Muscle of arm (tissue), 12 donors: ENCODE results near the gene RBMS1. TPM values are rescaled to one million over a fixed set of nuclear protein-coding genes. Genes with fewer than 3 reads are reported as not detected.

Experiments
- DNase-seq: peaks from one replicate; pipeline ENCODE4 v3.0.0-alpha.2; 2013
- polyA plus RNA-seq, 12 donors: library from polyadenylated mRNA; unstranded; fragments of 120-200 nt; gene quantifications; one replicate each; pipeline ENCODE4 v1.2.1, GENCODE V29; 2013; ENCODE audit not compliant: insufficient read length in 12 of 12

RBMS1 gene
- polyA plus RNA-seq, 12 donors: 54.1 to 280 (median 76.3) TPM

DNA sequence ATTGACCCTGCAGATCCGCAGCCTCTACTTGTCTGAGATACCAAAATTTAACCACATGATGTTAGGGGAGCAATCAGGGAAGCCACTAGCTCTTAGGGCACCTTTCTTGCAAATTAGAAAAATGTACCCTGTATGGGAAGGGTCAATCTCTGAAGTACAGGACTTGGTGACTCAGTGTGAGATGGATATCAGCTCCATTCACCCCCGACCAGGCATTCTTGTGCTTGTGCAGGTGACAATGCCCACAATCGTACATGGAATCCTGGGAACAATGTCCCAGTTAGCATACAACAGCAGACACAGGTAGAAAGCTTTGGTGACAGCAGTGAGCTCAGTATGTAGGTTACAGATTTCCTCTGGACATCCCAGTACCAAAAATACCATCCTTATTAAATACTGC, 155.9 kb downstream of the RBMS1 start:
- DNase-seq: no peak

DNA sequence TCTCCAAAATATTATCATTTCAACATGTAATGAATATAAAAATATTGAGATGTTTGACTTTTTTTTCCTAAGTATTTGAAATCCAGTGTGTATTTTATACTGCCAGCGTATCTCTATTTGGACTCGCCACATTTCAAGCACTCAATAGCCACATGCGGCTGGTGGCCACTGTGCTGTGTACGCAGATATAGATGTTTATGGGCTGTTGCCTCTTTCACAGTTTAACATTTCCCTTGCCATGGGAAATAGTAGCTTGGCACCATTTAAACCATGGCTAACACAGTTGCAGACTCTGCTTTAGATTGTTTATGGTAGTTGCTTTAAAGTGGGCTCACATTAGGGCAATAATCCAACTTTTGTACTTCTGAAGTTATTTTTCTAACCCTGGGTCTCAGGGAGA, 157.0 kb downstream of the RBMS1 start:
- DNase-seq: no peak

- no peak for DNase-seq
Measured at GRCh38 chr2:160336105-160336504, 157.5 kb downstream of the RBMS1 start.

DNA sequence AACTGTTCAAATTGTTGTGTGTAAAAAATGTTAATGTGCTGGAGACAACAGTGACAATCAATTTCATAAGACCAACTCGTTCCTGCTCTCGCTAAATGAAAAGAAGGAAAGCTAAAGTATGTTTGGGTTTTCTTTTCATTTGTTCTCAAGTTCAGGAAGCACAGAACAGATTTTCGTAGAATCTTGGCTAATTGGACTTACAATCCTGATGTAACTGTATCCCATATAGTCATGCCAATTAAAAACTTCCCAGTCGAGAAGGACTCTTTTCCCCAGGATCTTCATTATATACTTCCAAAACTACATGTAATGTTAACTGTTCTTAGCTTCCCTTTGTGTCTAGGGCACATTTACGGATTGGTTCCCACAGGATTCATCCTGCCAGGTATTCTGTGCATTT, 158.2 kb downstream of the RBMS1 start:
- no peak for DNase-seq

DNA sequence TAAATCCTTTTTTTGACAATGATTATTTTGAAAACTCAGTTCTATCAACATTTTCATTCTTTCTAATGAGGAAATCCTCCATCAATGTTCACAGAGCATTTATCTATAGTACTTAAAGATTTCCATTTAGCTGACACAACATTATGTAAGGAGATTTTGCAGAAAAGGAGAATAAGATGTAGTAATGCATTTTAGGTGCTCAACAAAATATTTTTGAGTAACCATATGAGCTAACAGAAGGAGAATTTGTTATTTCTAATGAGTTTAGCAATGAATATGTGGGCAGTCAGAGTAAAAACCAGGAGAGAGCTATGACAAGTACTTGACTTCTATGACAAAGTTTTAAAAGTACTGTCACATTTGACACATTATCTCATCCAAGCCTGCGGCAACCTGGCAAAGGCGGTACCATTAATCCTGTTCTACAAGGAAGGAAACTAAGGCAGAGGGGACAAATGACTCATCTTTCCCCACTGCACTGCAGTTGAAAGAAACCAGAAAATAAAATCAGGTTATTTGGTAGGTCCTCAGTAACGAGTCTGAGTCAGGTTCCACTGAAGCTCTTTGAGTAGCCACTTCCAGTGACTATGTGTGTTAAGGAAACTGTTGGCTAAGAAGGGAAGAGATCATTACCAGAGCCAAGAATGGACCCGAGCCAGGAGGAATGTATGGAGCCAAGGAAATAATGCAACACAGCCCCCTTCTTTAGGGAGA, 159.4 kb downstream of the RBMS1 start:
- peak; percentile 83 for DNase-seq

- no peak for DNase-seq
Measured at GRCh38 chr2:160333324-160334027, 160.1 kb downstream of the RBMS1 start.

- no peak for DNase-seq
Measured at GRCh38 chr2:160332318-160332717, 161.3 kb downstream of the RBMS1 start.

GRCh38 chr2:160331258-160332025, 162.2 kb downstream of the RBMS1 start:
- no peak for DNase-seq

DNA sequence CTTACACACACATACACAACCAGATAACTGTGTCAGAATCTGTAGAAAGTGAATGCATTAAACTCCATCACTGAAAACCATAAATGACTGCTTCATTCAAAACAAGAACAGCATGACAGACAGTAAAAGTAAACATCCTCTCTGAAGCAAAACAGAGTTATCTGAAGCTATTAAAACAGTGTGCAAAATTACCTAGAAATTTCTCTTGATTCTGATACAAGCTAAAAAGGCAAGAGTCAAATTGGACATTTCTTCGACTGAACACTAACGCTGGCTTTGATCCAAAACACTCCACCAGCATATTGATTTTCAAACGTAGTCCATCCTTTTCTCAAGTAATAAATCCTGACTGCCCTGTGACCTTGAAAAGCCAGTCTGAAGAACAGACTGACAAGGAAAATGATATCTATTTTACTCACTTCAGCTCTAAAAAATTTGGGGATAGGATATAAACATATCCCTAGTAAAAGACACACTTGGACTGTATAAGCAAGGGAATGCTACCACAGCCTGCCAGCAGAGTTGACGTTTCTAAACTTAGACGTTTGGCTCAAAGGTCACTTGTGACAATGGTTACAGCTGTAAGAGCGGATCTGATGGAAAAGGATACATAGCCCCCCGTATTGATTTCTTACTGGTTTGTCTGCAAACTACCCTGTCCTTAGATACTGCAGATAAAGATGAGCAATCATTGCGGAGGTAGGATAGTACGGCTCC, 164.6 kb downstream of the RBMS1 start:
- no peak for DNase-seq

- no peak for DNase-seq
Measured at GRCh38 chr2:160326786-160327185, 166.8 kb downstream of the RBMS1 start.

DNA sequence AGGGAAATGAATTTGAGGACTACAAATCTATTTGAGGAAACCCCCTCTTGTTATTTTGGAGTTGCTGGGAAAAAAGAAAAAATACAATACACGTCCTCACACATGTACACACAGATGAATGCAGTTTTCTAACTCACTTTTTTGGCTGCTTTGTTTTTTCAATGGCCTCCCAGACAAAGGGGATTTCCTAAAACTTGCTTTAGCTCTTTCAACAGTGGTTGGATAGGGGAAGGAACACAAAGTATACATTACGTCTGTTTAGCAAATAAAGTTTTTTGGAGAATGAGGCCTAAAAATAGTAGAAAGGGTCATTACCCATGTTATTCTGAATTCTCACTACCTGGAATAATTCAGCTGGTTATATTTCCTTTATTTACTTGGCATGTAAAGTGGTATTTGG, 168.2 kb downstream of the RBMS1 start:
- no peak for DNase-seq

DNA sequence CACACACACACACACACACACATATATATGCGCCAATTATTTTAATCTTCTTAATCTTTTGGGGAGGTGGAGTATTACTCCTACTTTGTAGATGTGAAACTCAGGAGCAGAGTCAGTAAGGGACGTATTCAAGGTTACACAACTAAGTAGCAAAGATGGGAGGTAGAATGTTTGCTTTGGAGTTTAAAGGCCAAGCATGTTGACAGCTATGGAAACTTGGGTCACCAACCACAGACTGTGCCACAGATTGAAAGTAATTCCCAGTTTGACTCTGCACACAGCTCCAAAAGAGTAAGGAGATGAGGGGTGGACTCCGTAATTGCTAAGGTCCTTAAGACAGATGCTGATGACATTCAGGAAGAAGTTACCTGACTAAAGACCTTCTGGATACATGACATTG, 168.7 kb downstream of the RBMS1 start:
- no peak for DNase-seq

GRCh38 chr2:160324161-160324800, 169.3 kb downstream of the RBMS1 start:
- DNase-seq: peak; percentile 62

DNA sequence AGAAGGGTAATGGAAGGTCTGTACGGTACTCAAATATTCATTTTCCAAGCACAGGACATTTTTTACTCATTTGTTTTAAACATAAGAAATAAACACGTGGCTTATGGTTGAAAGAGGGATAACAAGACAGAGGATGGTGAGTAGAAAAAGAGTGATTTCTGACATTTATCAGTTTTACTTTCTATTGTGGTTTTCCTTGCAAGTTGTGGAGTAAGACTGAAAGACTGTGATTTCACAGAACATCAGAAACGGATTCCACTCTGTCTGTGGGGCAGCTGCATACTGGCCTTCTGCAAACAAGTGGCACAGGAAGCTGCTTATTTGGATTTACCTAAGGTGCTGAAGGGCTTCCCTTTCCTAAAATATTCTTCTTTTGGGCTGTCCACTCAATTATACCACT, 171.3 kb downstream of the RBMS1 start:
- no peak for DNase-seq

GRCh38 chr2:160321006-160321405, 172.6 kb downstream of the RBMS1 start:
- no peak for DNase-seq

- no peak for DNase-seq
Measured at GRCh38 chr2:160319700-160320099, 173.9 kb downstream of the RBMS1 start.

GRCh38 chr2:160318218-160318617, 175.4 kb downstream of the RBMS1 start:
- no peak for DNase-seq

DNA sequence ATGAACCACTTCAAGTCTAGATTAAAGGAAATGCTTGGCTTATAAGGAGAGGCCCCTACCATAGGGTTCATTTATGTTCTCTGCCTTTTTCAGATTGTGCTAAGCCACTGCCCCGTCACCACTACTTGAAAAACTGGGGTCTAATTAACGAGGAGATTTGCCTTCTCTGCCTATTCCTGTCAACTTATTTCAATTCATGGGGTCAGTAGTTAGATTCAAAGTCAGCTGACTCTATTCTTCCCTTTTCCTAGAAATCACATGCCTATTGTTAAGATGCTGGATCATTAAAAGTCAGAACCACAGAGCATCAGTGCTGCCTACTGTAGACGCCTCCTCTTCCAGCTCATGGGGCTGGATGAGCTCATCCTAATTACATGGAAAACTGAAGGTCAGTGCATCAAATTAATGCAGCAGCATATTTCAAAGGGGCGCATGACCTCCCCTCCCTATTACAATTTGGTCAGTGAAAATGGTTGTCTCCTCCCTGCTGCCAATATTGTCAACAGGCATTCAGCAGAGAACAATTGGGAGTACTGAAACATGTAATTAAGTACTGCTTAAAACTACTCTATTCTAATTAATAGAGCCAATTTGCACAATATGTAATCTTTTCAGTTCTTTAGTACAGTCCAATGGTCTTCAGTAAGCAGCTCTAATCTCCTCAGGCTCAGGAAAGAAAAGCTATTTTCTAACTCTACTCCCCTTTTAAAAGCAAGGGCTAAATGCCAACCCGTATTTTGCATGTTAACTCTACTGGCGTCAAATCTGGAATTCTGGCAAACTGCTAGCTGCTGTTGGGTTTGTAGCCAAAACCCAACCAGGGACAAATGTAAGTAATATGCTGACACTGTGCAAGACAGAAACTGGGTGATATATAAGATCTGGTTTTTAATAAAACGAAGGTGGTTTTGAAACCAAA, 176.2 kb downstream of the RBMS1 start:
- DNase-seq: peak; percentile 73

GRCh38 chr2:160315337-160315736, 178.3 kb downstream of the RBMS1 start:
- DNase-seq: no peak

- no peak for DNase-seq
Measured at GRCh38 chr2:160310118-160310828, 183.3 kb downstream of the RBMS1 start.
